Stimulated activated naive CD8-positive, alpha-beta T cell treated with anti-CD3 and anti-CD28 coated beads, Interleukin-15, amount 100 ng/mL, for 72 hours (primary cell): ENCODE measurements around the gene CNP.

Experiments used
- ATAC-seq: fragments of 150-1000 bp; cut with Tn5 transposase; 2 replicates; pipeline ENCODE4 v1.10.0; 2021; ENCODE audit warnings: mild to moderate bottlenecking, moderate library complexity
- DNase-seq, 2 donors: peaks; one replicate each; pipeline ENCODE4 v3.0.0; 2021 to 2022
- H3K27ac Mint-ChIP-seq, 2 donors: one replicate each; pipeline ENCODE4 v1.8.0; 2022; ENCODE audit warnings: mild to moderate bottlenecking in 2 of 2, mixed read lengths in 2 of 2, moderate library complexity in 2 of 2
- H3K27me3 Mint-ChIP-seq: one replicate; pipeline ENCODE4 v1.8.0; 2022; ENCODE audit warnings: mixed read lengths
- H3K4me1 Mint-ChIP-seq: one replicate; pipeline ENCODE4 v1.8.0; 2022; ENCODE audit warnings: mild to moderate bottlenecking, mixed read lengths
- H3K4me3 Mint-ChIP-seq, 2 donors: one replicate each; pipeline ENCODE4 v1.8.0; 2022; ENCODE audit warnings: mild to moderate bottlenecking in 2 of 2, mixed read lengths in 2 of 2, moderate library complexity in 1 of 2
- H3K9me3 Mint-ChIP-seq, 2 donors: one replicate each; pipeline ENCODE4 v1.8.0; 2022; ENCODE audit warnings: mixed read lengths in 2 of 2

The CNP gene

GRCh38 chr17:42023524-42024349, 57.1 kb downstream of the CNP start:
- H3K9me3 Mint-ChIP-seq: peaks cover 4 to 11% of the 10 kb centered on the region in 2 donors
- H3K27me3 Mint-ChIP-seq: no peaks in the 10 kb centered on the region
- ATAC-seq (no peak), DNase-seq (no peak)
- H3K4me1 Mint-ChIP-seq: peaks cover 43% of the 10 kb centered on the region
- peak overlapping the region in 1 of 2 donors; percentile 54 for H3K27ac Mint-ChIP-seq
- H3K4me3 Mint-ChIP-seq: no peak overlapping the region

GRCh38 chr17:42025191-42025579, 58.6 kb downstream of the CNP start:
- Mint-ChIP-seq H3K27me3 (no peaks in the 10 kb centered on the region), H3K4me1 (peaks cover 32% of the 10 kb centered on the region), H3K27ac (peak overlapping the region in 1 of 2 donors; percentile 87), H3K9me3 (no peaks in the 10 kb centered on the region), H3K4me3 (no peak overlapping the region)
- ATAC-seq (peak; percentile 33), DNase-seq (no peak)

- Mint-ChIP-seq H3K27ac (peak overlapping the region in 1 of 2 donors; percentile 45), H3K4me1 (peaks cover 25% of the 10 kb centered on the region), H3K4me3 (no peak overlapping the region), H3K27me3 (no peaks in the 10 kb centered on the region), H3K9me3 (no peaks in the 10 kb centered on the region)
- no peak for ATAC-seq
- DNase-seq: no peak
Measured at GRCh38 chr17:42025936-42026335, 59.3 kb downstream of the CNP start.

- Mint-ChIP-seq H3K4me3 (no peak overlapping the region), H3K27ac (peak overlapping the region in 1 of 2 donors; percentile 44), H3K4me1 (peaks cover 16% of the 10 kb centered on the region), H3K27me3 (no peaks in the 10 kb centered on the region), H3K9me3 (no peaks in the 10 kb centered on the region)
- no peak for ATAC-seq
- DNase-seq: no peak
Measured at GRCh38 chr17:42026857-42027589, 60.4 kb downstream of the CNP start.
